NB4 (cell line): Measurements from ENCODE around the gene DMAC2L.

ENCODE experiments used
- CTCF ChIP-seq: IDR thresholded peaks from one replicate; pipeline ENCODE4 v1.5.1; 2012; ENCODE audit warnings: low read depth, low read length
- MAX ChIP-seq: IDR thresholded peaks from 2 replicates; pipeline ENCODE4 v1.6.1; 2011; ENCODE audit warnings: low read depth, low read length
- MYC ChIP-seq: IDR thresholded peaks from 2 replicates; pipeline ENCODE4 v1.6.1; 2011; ENCODE audit warnings: low read depth, low read length
- POLR2A ChIP-seq: IDR thresholded peaks from 2 replicates; pipeline ENCODE4 v1.6.1; 2011; ENCODE audit warnings: mild to moderate bottlenecking; ENCODE audit not compliant: insufficient read length; ENCODE audit errors: extremely low read depth

- TF ChIP-seq CTCF (no peak), POLR2A (no peak), MAX (no peak), MYC (no peak)
Measured at GRCh38 chr14:50308363-50308915, 3.7 kb upstream of the DMAC2L start.
